Measurements from ENCODE around the gene KATNB1. TPM values are rescaled to one million over a fixed set of nuclear protein-coding genes. Genes with fewer than 3 reads are reported as not detected.

The KATNB1 gene
- total RNA-seq, 1 donor from 2014 or later, result 24.9 TPM

DNA sequence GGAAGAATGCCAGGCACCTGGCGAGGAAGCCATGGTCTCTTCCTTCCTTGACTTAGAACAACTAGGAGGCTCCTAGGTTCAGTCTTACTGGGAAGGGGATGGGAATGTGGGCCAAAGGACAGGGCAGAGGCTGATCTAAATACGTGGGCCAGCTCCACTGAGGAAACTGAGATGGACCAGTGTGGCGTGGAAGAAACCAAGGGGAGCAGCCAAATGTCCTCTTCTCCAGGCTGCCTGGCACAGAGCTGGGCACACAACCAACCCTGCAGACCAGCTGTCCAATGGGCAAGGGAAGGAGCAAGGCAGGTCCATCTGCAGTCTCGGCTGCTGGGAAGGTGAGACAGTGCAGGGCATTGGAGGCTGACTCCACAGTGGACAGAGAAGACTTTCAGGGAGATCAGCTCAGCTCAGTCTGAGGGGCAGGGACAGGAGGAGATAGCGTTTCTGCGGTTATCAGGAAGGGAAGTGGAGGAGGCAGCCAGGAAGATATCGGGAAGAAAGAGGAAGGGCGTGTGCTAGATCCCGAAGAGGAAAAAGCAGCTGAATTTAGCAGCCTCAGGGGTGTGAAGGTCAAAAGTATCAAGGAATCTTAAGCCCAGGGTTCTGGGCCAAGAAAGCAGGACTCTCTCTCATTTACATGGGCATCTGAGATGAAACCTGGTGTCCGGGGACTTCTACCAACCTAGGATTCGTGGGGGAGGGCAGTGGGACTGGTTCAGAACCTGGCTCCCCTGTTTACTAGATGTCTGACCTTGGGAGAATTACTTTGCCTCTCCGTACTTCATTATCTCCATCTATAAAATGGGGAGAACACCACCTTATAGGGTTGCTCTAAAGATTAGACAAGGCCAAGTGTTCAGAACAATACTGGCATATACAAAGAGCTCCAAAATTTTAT lies 64.9 kb downstream of the KATNB1 start:
- H3K4me3 Mint-ChIP-seq, result peak overlapping the region; percentile 71
- H3K27ac Mint-ChIP-seq, result peak overlapping the region; percentile 84
- no peaks in the 10 kb centered on the region for H3K36me3 Mint-ChIP-seq
- H3K27me3 Mint-ChIP-seq (ENCODE audit: low read depth), result no peaks in the 10 kb centered on the region
- no peaks in the 10 kb centered on the region for H3K9me3 Mint-ChIP-seq
- TF ChIP-seq, protein P1, sequence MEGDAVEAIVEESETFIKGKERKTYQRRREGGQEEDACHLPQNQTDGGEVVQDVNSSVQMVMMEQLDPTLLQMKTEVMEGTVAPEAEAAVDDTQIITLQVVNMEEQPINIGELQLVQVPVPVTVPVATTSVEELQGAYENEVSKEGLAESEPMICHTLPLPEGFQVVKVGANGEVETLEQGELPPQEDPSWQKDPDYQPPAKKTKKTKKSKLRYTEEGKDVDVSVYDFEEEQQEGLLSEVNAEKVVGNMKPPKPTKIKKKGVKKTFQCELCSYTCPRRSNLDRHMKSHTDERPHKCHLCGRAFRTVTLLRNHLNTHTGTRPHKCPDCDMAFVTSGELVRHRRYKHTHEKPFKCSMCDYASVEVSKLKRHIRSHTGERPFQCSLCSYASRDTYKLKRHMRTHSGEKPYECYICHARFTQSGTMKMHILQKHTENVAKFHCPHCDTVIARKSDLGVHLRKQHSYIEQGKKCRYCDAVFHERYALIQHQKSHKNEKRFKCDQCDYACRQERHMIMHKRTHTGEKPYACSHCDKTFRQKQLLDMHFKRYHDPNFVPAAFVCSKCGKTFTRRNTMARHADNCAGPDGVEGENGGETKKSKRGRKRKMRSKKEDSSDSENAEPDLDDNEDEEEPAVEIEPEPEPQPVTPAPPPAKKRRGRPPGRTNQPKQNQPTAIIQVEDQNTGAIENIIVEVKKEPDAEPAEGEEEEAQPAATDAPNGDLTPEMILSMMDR (IDR thresholded peaks at IDR 0.05; ENCODE audit: unreplicated experiment), result no peak
- no peak for DNase-seq (ENCODE audit: low spot score in 2 of 2, unreplicated experiment in 2 of 2)
- H3K4me1 Mint-ChIP-seq, result peaks cover 68% of the 10 kb centered on the region

DNA sequence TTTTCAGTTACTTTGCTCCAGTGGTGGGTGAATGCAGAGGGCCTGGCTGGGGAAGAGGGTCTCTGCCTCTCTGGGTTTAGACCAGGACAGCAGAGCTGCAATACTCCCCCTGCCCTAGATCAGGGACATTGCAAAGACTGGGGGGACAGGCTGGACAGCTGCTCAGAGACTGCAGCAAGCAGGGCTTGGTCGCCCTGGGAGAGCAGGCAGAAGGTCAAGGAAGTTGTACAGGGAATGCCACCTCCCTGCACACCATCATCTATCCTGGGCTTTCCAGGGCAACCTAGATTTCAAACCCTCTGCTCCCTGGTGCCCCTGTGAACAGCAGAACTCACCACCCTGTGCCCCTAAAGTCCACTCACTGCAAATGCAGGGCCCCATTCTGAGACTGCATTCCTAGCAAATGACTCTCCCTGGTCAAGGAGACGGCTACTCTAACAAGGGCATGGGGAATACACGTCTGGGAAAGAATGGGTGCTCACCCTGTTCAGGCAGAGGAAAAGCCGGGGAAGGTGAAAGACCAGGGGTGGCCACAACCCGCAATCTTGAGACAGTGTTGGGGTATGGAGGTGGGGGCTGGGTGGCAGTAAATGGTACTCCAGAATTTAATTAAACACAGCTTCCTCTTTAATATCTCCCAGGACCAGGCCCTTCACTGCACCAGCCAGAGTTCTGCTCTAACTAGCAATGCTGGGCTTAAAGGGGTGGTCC lies 65.7 kb downstream of the KATNB1 start:
- peaks cover 66% of the 10 kb centered on the region for H3K4me1 Mint-ChIP-seq
- peak overlapping the region; percentile 71 for H3K4me3 Mint-ChIP-seq
- no peaks in the 10 kb centered on the region for H3K27me3 Mint-ChIP-seq (ENCODE audit: low read depth)
- H3K9me3 Mint-ChIP-seq, result no peaks in the 10 kb centered on the region
- TF ChIP-seq, protein P1 (IDR thresholded peaks at IDR 0.05; ENCODE audit: unreplicated experiment), result no peak
- peak overlapping the region; percentile 84 for H3K27ac Mint-ChIP-seq
- no peak for DNase-seq (ENCODE audit: low spot score in 2 of 2, unreplicated experiment in 2 of 2)
- no peaks in the 10 kb centered on the region for H3K36me3 Mint-ChIP-seq

DNA sequence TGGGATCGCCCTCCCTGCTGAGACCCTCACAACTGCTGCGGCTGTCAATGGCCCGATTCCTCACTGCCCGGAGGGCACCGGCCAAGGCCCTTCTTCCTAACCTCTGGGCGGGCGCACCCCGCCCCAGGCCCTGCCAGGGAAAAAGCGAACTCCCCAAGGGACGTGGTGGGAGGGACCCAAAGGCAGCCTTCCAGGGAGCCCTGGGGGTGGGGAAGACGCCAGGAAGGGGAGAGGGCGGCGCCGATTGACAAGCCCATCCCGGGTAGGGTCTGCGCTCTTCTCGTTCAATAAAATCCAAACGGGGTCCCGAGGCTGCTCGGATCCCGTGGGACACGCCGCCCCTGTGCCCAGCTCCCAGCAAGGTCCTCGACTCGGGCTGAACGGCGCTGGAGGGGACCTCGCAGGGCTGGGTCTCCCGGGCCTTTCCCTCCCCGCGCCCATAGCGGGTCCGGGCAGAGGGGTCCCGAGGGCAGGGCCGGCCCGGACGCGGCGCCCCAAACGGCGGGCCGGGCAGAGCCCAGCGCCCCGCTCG lies 66.3 kb downstream of the KATNB1 start:
- H3K27ac Mint-ChIP-seq, result peak overlapping the region; percentile 84
- no peak for DNase-seq (ENCODE audit: low spot score in 2 of 2, unreplicated experiment in 2 of 2)
- no peaks in the 10 kb centered on the region for H3K36me3 Mint-ChIP-seq
- H3K27me3 Mint-ChIP-seq (ENCODE audit: low read depth), result no peaks in the 10 kb centered on the region
- TF ChIP-seq, protein P1 (IDR thresholded peaks at IDR 0.05; ENCODE audit: unreplicated experiment), result no peak
- H3K4me3 Mint-ChIP-seq, result peak overlapping the region; percentile 71
- H3K9me3 Mint-ChIP-seq, result no peaks in the 10 kb centered on the region
- H3K4me1 Mint-ChIP-seq, result peaks cover 64% of the 10 kb centered on the region

DNA sequence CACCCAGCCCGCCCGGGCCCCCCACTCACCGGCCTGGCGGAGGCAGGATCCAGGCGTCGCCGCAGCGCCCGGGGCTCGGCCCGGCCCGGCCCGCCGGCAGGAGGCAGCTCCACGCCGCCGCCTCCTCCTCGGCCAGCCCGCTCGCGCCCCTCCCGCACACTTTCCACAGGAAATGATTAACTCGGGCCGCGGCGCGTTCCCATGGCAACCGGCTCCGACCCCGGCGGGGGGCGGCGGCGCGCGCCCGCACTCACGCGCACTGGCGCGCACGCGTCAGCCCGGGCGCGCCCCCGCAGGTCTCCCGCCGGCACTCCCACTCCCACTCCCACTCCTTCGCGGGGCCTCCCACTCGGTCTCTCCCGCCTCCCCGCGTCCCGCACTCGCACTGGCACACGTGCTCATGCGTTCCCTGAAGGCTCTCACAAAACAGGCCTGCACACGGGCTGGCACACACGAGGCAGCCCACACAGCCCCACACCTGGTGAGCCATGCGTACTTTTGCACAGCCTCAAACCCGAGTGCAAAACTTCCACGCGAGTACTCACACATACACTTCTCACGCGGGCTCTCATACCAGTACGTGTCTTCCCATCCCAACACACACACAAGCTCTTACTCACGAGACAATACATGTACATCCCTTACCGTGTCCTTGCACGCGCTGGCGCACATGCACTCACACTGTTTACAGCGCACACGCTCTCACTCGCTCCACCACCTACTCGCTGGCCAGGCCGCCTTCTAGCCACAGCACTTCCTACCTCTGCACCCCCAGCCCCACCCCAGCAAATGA lies 67.0 kb downstream of the KATNB1 start, which contains the start of gene KIFC3:
Gene KIFC3 (minus strand): TSS at position 151 of the 793 bp plus-strand sequence. CDS start 4,248 bp downstream, outside the sequence.
- Mint-ChIP-seq H3K4me1 (peaks cover 62% of the 10 kb centered on the region), H3K4me3 (peak within 1 kb of the TSS; percentile 86), H3K36me3 (no peaks in the 10 kb centered on the region), H3K27me3 (ENCODE audit: low read depth) (no peaks in the 10 kb centered on the region), H3K9me3 (no peaks in the 10 kb centered on the region), H3K27ac (peak within 1 kb of the TSS; percentile 94)
- DNase-seq (ENCODE audit: low spot score in 2 of 2, unreplicated experiment in 2 of 2), result peak; percentile 77 to 85
- TF ChIP-seq, protein P1 (IDR thresholded peaks at IDR 0.05; ENCODE audit: unreplicated experiment), result no peak

Measured in mesothelial cell of epicardium (in vitro differentiated cells).